GM12878 (cell line): ENCODE results near the gene SERP1. TPM values are rescaled to one million over a fixed set of nuclear protein-coding genes. Genes with fewer than 3 reads are reported as not detected.

Source experiments
- ATAC-seq: fragments of 200-7000 bp; cut with Tn5 transposase; 3 replicates; pipeline ENCODE4 v1.9.1; 2020; ENCODE audit warnings: mild to moderate bottlenecking, moderate library complexity
- BruUV-seq: library from RNA; stranded (reverse); fragments of 400-500 nt; replicated peaks from 2 replicates; lab custom pipeline; 2021; lab: Mats Ljungman, UMichigan
- CTCF ChIA-PET: fragments of 300-600 bp; sonication (Branson Sonifier 250); formaldehyde crosslinking; extraction: SDS; loops from one replicate; lab custom pipeline; 2021; ENCODE audit warnings: inconsistent platforms; lab: Yijun Ruan, JAX
- POLR2A ChIA-PET: fragments of 350-600 bp; formaldehyde crosslinking; extraction: SDS; loops from one replicate; lab custom pipeline; 2021; ENCODE audit warnings: inconsistent platforms; lab: Charles Lee
- RAD21 ChIA-PET: fragments of 300-600 bp; sonication (Branson Sonifier 250); formaldehyde crosslinking; loops from one replicate; lab custom pipeline; 2023; ENCODE audit warnings: antibody characterized with exemption; ENCODE audit not compliant: unreplicated experiment; lab: Charles Lee
- SMC1A ChIA-PET: fragments of 300-600 bp; sonication (Branson Sonifier 250); formaldehyde crosslinking; loops from one replicate; lab custom pipeline; 2023; ENCODE audit not compliant: unreplicated experiment, uncharacterized antibody; lab: Charles Lee
- DNase-seq: peaks from one replicate; pipeline ENCODE4 v3.0.0-alpha.2; 2011; ENCODE audit warnings: low read depth, low spot score
- FAIRE-seq: peaks from 3 replicates; lab custom pipeline; 2011; peaks lifted over from hg19 to GRCh38; lab: Jason Lieb, UNC
- H2AFZ ChIP-seq: 2 replicates; pipeline ENCODE4 v1.6.0; 2011; ENCODE audit warnings: low read depth, low read length, control low read depth; ENCODE audit not compliant: control insufficient read depth
- H3K27ac ChIP-seq: 2 replicates; pipeline ENCODE4 v1.5.1; 2011; ENCODE audit warnings: control low read depth; ENCODE audit not compliant: control insufficient read depth, insufficient read depth
- H3K27me3 ChIP-seq, 2 experiments: replicated peaks in 1 of 2; 2 replicates each; pipeline versions ENCODE4 v1.6.0 to v1.6.1; 2011; ENCODE audit warnings: low read length in 1 of 2; ENCODE audit not compliant: control insufficient read depth in 2 of 2, insufficient read depth in 2 of 2
- H3K36me3 ChIP-seq, 2 experiments: 2 replicates each; pipeline ENCODE4 v1.5.1; 2011; ENCODE audit warnings: low read length in 1 of 2; ENCODE audit not compliant: control insufficient read depth in 2 of 2, insufficient read depth in 2 of 2
- H3K4me1 ChIP-seq: 2 replicates; pipeline ENCODE4 v1.6.1; 2011; ENCODE audit warnings: mild to moderate bottlenecking, low read length, moderate library complexity, mixed read lengths; ENCODE audit not compliant: control insufficient read depth, insufficient read depth
- H3K4me2 ChIP-seq: 2 replicates; pipeline ENCODE4 v1.6.0; 2011; ENCODE audit warnings: control low read depth; ENCODE audit not compliant: control insufficient read depth, insufficient read depth
- H3K4me3 ChIP-seq: fragments of 200-600 bp; sonication (generic); 2 replicates; pipeline ENCODE4 v1.5.1; 2016
- H3K79me2 ChIP-seq: 2 replicates; pipeline ENCODE4 v1.6.0; 2011; ENCODE audit warnings: low read length; ENCODE audit not compliant: control insufficient read depth, insufficient read depth
- H3K9ac ChIP-seq: 2 replicates; pipeline ENCODE4 v1.8.0; 2011; ENCODE audit warnings: low read length, control low read depth, mixed read lengths; ENCODE audit not compliant: control insufficient read depth, insufficient read depth
- H3K9me3 ChIP-seq: replicated peaks from 3 replicates; pipeline ENCODE4 v1.5.1; 2011; ENCODE audit warnings: mild to moderate bottlenecking, low read length; ENCODE audit not compliant: control insufficient read depth, insufficient read depth
- H4K20me1 ChIP-seq: 2 replicates; pipeline ENCODE4 v1.6.0; 2011; ENCODE audit not compliant: control insufficient read depth, insufficient read depth
- CHD2 ChIP-seq: IDR thresholded peaks from 2 replicates; pipeline ENCODE4 v1.6.1; 2011; ENCODE audit warnings: low read depth, low read length, improper control_type of control experiment, borderline replicate concordance
- EP300 ChIP-seq, 2 experiments: fragments of 150-350 bp in 1 of 2; IDR thresholded peaks; 2 replicates each; pipeline ENCODE4 v1.6.1; 2011 to 2012; ENCODE audit warnings: low read depth in 2 of 2, low read length in 2 of 2, borderline replicate concordance in 1 of 2, improper control_type of control experiment in 1 of 2, inconsistent platforms in 1 of 2; ENCODE audit not compliant: control insufficient read depth in 1 of 2
- GABPA ChIP-seq: IDR thresholded peaks from 2 replicates; pipeline ENCODE4 v1.6.1; 2014; ENCODE audit warnings: antibody characterized with exemption, low read depth, mild to moderate bottlenecking, inconsistent platforms
- IKZF1 ChIP-seq: fragments of 450-650 bp; conservative IDR thresholded peaks from 2 replicates; pipeline ENCODE4 v1.6.1; 2017; ENCODE audit warnings: antibody characterized with exemption, mild to moderate bottlenecking
- IKZF2 ChIP-seq, 2 experiments: fragments of 450-650 bp; IDR thresholded peaks; 2 replicates each; pipeline ENCODE4 v1.6.1; 2017; ENCODE audit warnings: mild to moderate bottlenecking in 2 of 2, moderate library complexity in 2 of 2
- MTA2 ChIP-seq: fragments of 450-650 bp; IDR thresholded peaks from 2 replicates; pipeline ENCODE4 v1.6.1; 2016; ENCODE audit warnings: low read depth, mild to moderate bottlenecking, moderate library complexity
- MTA3 ChIP-seq: IDR thresholded peaks from 2 replicates; pipeline ENCODE4 v1.6.1; 2012; ENCODE audit warnings: low read length, inconsistent platforms, borderline replicate concordance
- NFIC ChIP-seq: IDR thresholded peaks from 2 replicates; pipeline ENCODE4 v1.6.1; 2012; ENCODE audit warnings: low read depth, mild to moderate bottlenecking, inconsistent platforms, low read length, moderate library complexity
- POLR2AphosphoS5 ChIP-seq: IDR thresholded peaks from 2 replicates; pipeline ENCODE4 v1.6.1; 2011; ENCODE audit warnings: mild to moderate bottlenecking, low read length, inconsistent platforms
- RUNX3 ChIP-seq: IDR thresholded peaks from 2 replicates; pipeline ENCODE4 v1.6.1; 2012; ENCODE audit warnings: low read length, inconsistent platforms
- STAT3 ChIP-seq: IDR thresholded peaks from 2 replicates; pipeline ENCODE4 v1.6.1; 2011; ENCODE audit warnings: low read depth, low read length, improper control_type of control experiment
- ZNF384 ChIP-seq: IDR thresholded peaks from 2 replicates; pipeline ENCODE4 v1.6.1; 2012; ENCODE audit warnings: low read depth, mild to moderate bottlenecking, low read length, improper control_type of control experiment, borderline replicate concordance
- WGBS: methylation state at CpG from one replicate; pipeline ENCODE4 v1.1.6; 2016; ENCODE audit warnings: low lambda C conversion rate; ENCODE audit not compliant: insufficient replicate concordance, insufficient coverage; ENCODE audit errors: missing lambda C conversion rate; 5-methylcytosine and 5-hydroxymethylcytosine counted together
- in situ Hi-C: fragments of 300-500 bp; cut with MboI; formaldehyde crosslinking; loops from 9 replicates; pipeline ENCODE4 v1.14.3; 2018; ENCODE audit warnings: mixed read lengths
- intact Hi-C: fragments of 100-400 bp; cut with micrococcal nuclease; formaldehyde crosslinking; loops from one replicate; pipeline ENCODE4 v1.14.2; 2022; ENCODE audit not compliant: unreplicated experiment
- polyA plus RNA-seq, 11 experiments: library from polyadenylated mRNA; depleted of rRNA in 4 of 11; unstranded in 6 of 11; stranded (reverse) in 5 of 11; fragments of >200 nt; fragmentation: Nextera tagmentation in 4 of 11; fragmentation: Illumina TruSeq in 1 of 11; extraction: Ambion mirVana in 4 of 11; extraction: Trizol in 1 of 11; gene quantifications; 1 replicate in 1 of 11; 2 replicates in 10 of 11; pipeline versions ENCODE4 v1.2.1 to v1.2.3, GENCODE V29; 2011 to 2016; ENCODE audit warnings: inconsistent platforms in 2 of 11, missing spikeins in 2 of 11, low read depth in 1 of 11
- total RNA-seq, 4 experiments: library from RNA; depleted of rRNA in 3 of 4; stranded (reverse); fragments of >200 nt in 3 of 4; fragmentation: Illumina TruSeq in 1 of 4; extraction: Trizol in 1 of 4; gene quantifications; 2 replicates each; pipeline versions ENCODE4 v1.2.1 to v1.2.3, GENCODE V29; 2013 to 2021
- TF ChIP-seq, protein P1 (sequence below): fragments of 450-650 bp; IDR thresholded peaks from 2 replicates; pipeline ENCODE4 v1.6.1; 2017; ENCODE audit warnings: low read depth, mild to moderate bottlenecking, moderate library complexity

The SERP1 gene
- total and polyA plus RNA-seq, 10 of the 15 experiments (the other 5 are each of a cell fraction or from before 2014, with no cell fraction given): 31.1 to 242 (median 87.0) TPM

GRCh38 chr3:150588027-150588830, 41.9 kb upstream of the SERP1 start:
- DNase-seq (no peak), FAIRE-seq (no peak), ATAC-seq (no peak)
- CTCF ChIA-PET: interaction anchor here (0.9 to 3.6 kb wide), 4 partner anchors 10 to 56 kb away, joined by 3 to 18 read pairs (median 4); no protein-coding TSS in a partner anchor
- Histone ChIP-seq H3K79me2 (peaks cover 47% of the 10 kb centered on the region), H2AFZ (no peak overlapping the region), H3K4me3 (no peak overlapping the region), H3K4me2 (no peak overlapping the region), H3K4me1 (no peaks in the 10 kb centered on the region), H4K20me1 (no peaks in the 10 kb centered on the region; the same call in 1 of the 2 replicates), H3K27ac (no peak overlapping the region), H3K9me3 (no peaks in the 10 kb centered on the region; the same call in 2 of the 3 replicates), H3K9ac (no peak overlapping the region), H3K27me3 (no peaks in the 10 kb centered on the region), H3K36me3 (peaks cover 4 to 21% of the 10 kb centered on the region in 2 experiments)
- SMC1A ChIA-PET: interaction anchor here (0.6 to 2.0 kb wide), 8 partner anchors 9 to 133 kb away, joined by 3 to 12 read pairs (median 4); partner anchors contain the start of gene SELENOT
- RAD21 ChIA-PET: interaction anchor here (0.9 to 1.7 kb wide), 3 partner anchors 10 to 176 kb away, joined by 3 to 14 read pairs (median 6); no protein-coding TSS in a partner anchor
- BruUV-seq: no TSS peak
- in situ Hi-C loops (no loop called here), intact Hi-C loops (no loop called here)
- POLR2A ChIA-PET: interaction anchor here (1.0 to 2.4 kb wide), 4 partner anchors 10 to 192 kb away, joined by 3 to 16 read pairs (median 6); partner anchors contain the start of gene ERICH6
- TF ChIP-seq POLR2AphosphoS5: no peak
- no peak for TF ChIP-seq CHD2
- WGBS: 72% methylated on average over 9 of the region's 9 CpGs

- peaks cover 4 to 27% of the 10 kb centered on the region in 2 experiments for H3K36me3 ChIP-seq
- peak; percentile 84 for ATAC-seq
- SMC1A ChIA-PET: interaction anchor here (0.8 to 4.0 kb wide), 11 partner anchors 9 to 181 kb away, joined by 3 to 26 read pairs (median 5); partner anchors contain the start of gene ERICH6
- no peak overlapping the region for H2AFZ ChIP-seq
- no peaks in the 10 kb centered on the region for H3K27me3 ChIP-seq
- H3K4me3 ChIP-seq: no peak overlapping the region
- no peaks in the 10 kb centered on the region for H4K20me1 ChIP-seq
- RAD21 ChIA-PET: interaction anchor here (0.7 to 2.7 kb wide), 9 partner anchors 11 to 181 kb away, joined by 3 to 25 read pairs (median 5); partner anchors contain the start of genes ERICH6, SELENOT and SIAH2
- H3K27ac ChIP-seq: peak overlapping the region; percentile 88
- H3K9me3 ChIP-seq: no peaks in the 10 kb centered on the region
- POLR2A ChIA-PET: interaction anchor here (0.6 to 3.3 kb wide), 10 partner anchors 11 to 179 kb away, joined by 3 to 22 read pairs (median 4); partner anchors contain the start of genes EIF2A and SERP1
- no peak for DNase-seq
- no peak overlapping the region; the same call in 1 of the 2 replicates for H3K9ac ChIP-seq
- peak; percentile 73 for TF ChIP-seq NFIC
- no peak for TF ChIP-seq POLR2AphosphoS5
- TF ChIP-seq, protein P1, sequence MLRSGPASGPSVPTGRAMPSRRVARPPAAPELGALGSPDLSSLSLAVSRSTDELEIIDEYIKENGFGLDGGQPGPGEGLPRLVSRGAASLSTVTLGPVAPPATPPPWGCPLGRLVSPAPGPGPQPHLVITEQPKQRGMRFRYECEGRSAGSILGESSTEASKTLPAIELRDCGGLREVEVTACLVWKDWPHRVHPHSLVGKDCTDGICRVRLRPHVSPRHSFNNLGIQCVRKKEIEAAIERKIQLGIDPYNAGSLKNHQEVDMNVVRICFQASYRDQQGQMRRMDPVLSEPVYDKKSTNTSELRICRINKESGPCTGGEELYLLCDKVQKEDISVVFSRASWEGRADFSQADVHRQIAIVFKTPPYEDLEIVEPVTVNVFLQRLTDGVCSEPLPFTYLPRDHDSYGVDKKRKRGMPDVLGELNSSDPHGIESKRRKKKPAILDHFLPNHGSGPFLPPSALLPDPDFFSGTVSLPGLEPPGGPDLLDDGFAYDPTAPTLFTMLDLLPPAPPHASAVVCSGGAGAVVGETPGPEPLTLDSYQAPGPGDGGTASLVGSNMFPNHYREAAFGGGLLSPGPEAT: peak; percentile 85; the same call in 1 of the 2 replicates
- peak; percentile 70 for TF ChIP-seq RUNX3
- TF ChIP-seq STAT3: no peak
- 0 out of 2 replicates have a peak, but pooled peaks have one; percentile 31 for TF ChIP-seq MTA2
- 0 out of 2 replicates have a peak, but pooled peaks have one; percentile 19 for TF ChIP-seq IKZF1
- 0 out of 2 replicates have a peak, but pooled peaks have one; percentile 19 for TF ChIP-seq GABPA
- peak; percentile 73 for TF ChIP-seq ZNF384
- TF ChIP-seq EP300 (IDR thresholded peaks at IDR 0.05; ENCODE audit: borderline replicate concordance in 1 of 2, control insufficient read depth in 1 of 2, low read depth in 2 of 2, low read length in 2 of 2): 0 out of 4 replicates have a peak, but pooled peaks of 1 of the 2 experiments have one; percentile 44
- 0 out of 4 replicates have a peak, but pooled peaks of 1 of the 2 experiments have one; percentile 29 for TF ChIP-seq IKZF2 (IDR thresholded peaks at IDR 0.05)
- TF ChIP-seq MTA3: no peak
- intact Hi-C loops (no loop called here), in situ Hi-C loops (no loop called here)
- peak; percentile 80 for FAIRE-seq
- CTCF ChIA-PET: interaction anchor here (1.0 to 3.2 kb wide), 5 partner anchors 15 to 282 kb away, joined by 3 to 18 read pairs (median 3); no protein-coding TSS in a partner anchor
- H3K4me1 ChIP-seq: peaks cover 12% of the 10 kb centered on the region
- no TSS peak for BruUV-seq
- peaks cover 37% of the 10 kb centered on the region for H3K79me2 ChIP-seq
- peak overlapping the region; percentile 69 for H3K4me2 ChIP-seq
- 0% methylated on average over 1 of the region's 1 CpG for WGBS
These were observed 36.7 kb upstream of the SERP1 start for GRCh38 chr3:150583028-150583427.
